Thoracic aorta (tissue), 2 donors: ENCODE results near the gene PAX5. TPM values are rescaled to one million over a fixed set of nuclear protein-coding genes. Genes with fewer than 3 reads are reported as not detected.

Experiments used
- ATAC-seq: fragments of 150-250 bp; one replicate; pipeline ENCODE4 v1.8.0; 2017; ENCODE audit warnings: low read depth; ENCODE audit not compliant: insufficient number of reproducible peaks, low FRiP score
- DNase-seq: peaks from one replicate; pipeline ENCODE4 v3.0.0-alpha.2; 2020; ENCODE audit warnings: low spot score
- H3K27ac ChIP-seq, 2 donors: fragments of 200-600 bp; sonication (generic); 1 replicate in 1 of 2; 2 replicates in 1 of 2; pipeline ENCODE4 v1.5.1; 2016; ENCODE audit warnings: mild to moderate bottlenecking in 2 of 2, moderate library complexity in 2 of 2
- H3K27me3 ChIP-seq: fragments of 200-600 bp; sonication (generic); replicated peaks from 2 replicates; pipeline ENCODE4 v1.6.0; 2016; ENCODE audit warnings: mild to moderate bottlenecking; ENCODE audit not compliant: insufficient read depth
- H3K36me3 ChIP-seq: fragments of 200-600 bp; sonication (generic); one replicate; pipeline ENCODE4 v1.5.1; 2016
- H3K4me1 ChIP-seq, 2 donors: fragments of 200-600 bp; sonication (generic); 1 replicate in 1 of 2; 2 replicates in 1 of 2; pipeline versions ENCODE4 v1.5.1 to v1.6.0; 2016; ENCODE audit warnings: low read depth in 2 of 2, mild to moderate bottlenecking in 1 of 2; ENCODE audit not compliant: control insufficient read depth in 1 of 2
- H3K4me3 ChIP-seq: fragments of 200-600 bp; sonication (generic); 2 replicates; pipeline ENCODE4 v1.5.1; 2016; ENCODE audit warnings: mild to moderate bottlenecking
- H3K9me3 ChIP-seq: fragments of 200-600 bp; sonication (generic); 2 replicates; pipeline ENCODE4 v1.5.1; 2016
- total RNA-seq, 2 donors: library from RNA; depleted of rRNA; stranded (reverse); fragments of >200 nt; gene quantifications; one replicate each; pipeline versions ENCODE4 v1.1.0 to v1.2.3, GENCODE V29; 2016
- TF ChIP-seq, protein P1 (sequence below): fragments of 200-600 bp; sonication (generic); IDR thresholded peaks from one replicate; pipeline ENCODE4 v1.5.1; 2019; ENCODE audit warnings: antibody characterized with exemption

PAX5 gene
- total RNA-seq, 2 donors from 2014 or later, result 0.21 TPM; not detected in 1

DNA sequence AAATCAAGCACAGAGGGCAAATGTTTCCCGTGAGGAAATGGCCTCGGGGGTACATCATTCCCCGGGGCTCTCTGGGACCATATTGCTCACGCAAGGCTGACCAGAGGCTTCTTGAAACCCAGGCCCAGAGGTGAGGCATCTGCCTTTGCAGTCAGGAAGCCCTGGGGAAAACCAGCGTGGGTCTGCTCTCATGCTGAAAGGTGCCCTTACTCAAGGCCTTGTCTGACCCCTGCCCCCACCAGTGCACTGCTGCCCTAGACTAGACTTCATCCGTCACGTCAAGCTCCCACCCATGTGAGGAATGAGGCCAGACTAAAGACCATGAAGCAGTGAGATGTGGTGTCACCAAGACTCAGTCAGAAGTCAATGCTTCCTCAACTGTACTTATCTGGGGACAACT lies 66.1 kb downstream of the PAX5 start:
- TF ChIP-seq, protein P1, sequence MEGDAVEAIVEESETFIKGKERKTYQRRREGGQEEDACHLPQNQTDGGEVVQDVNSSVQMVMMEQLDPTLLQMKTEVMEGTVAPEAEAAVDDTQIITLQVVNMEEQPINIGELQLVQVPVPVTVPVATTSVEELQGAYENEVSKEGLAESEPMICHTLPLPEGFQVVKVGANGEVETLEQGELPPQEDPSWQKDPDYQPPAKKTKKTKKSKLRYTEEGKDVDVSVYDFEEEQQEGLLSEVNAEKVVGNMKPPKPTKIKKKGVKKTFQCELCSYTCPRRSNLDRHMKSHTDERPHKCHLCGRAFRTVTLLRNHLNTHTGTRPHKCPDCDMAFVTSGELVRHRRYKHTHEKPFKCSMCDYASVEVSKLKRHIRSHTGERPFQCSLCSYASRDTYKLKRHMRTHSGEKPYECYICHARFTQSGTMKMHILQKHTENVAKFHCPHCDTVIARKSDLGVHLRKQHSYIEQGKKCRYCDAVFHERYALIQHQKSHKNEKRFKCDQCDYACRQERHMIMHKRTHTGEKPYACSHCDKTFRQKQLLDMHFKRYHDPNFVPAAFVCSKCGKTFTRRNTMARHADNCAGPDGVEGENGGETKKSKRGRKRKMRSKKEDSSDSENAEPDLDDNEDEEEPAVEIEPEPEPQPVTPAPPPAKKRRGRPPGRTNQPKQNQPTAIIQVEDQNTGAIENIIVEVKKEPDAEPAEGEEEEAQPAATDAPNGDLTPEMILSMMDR, result no peak
- H3K9me3 ChIP-seq, result no peaks in the 10 kb centered on the region
- H3K4me3 ChIP-seq, result no peak overlapping the region
- no peaks in the 10 kb centered on the region for H3K4me1 ChIP-seq
- H3K27ac ChIP-seq, result no peak overlapping the region
- no peaks in the 10 kb centered on the region for H3K27me3 ChIP-seq
- DNase-seq, result no peak
- ATAC-seq, result no peak
- H3K36me3 ChIP-seq, result no peaks in the 10 kb centered on the region

DNA sequence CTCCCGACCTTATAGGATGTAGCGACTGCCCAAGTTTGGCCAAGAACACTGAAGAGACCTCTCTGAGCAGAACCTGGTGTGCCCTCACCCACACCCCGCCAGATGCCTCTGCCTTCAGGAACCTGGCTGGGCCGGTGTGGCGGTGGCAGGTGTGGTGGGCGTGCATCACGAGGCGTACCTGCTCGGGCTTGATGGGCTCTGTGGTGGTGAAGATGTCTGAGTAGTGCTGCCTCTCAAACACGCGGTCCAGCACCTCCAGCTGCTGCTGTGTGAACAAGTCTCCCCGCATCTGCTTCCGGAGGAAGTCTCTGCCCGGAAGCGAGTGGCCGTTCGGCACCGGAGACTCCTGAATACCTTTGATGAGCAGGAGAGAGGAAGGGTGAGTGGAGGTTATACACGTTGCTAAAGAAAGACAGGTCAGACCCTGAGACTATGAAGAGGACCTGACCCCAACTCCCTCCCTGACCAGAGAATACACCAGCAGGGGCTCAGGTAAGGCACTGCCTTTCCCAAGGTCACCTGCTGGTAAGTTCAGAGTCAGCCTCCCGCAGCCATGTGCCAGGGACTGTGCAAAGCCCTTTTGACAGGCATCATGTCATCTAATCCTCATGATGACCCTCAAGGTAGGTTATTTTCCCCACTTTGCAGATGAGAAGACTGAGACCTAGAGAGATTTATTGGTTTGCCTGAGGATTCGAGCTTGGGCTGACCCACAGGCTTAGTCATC lies 67.5 kb downstream of the PAX5 start:
- TF ChIP-seq, protein P1, result no peak
- Histone ChIP-seq H3K9me3 (no peaks in the 10 kb centered on the region), H3K27me3 (no peaks in the 10 kb centered on the region), H3K4me3 (no peak overlapping the region), H3K27ac (no peak overlapping the region), H3K4me1 (no peaks in the 10 kb centered on the region), H3K36me3 (no peaks in the 10 kb centered on the region)
- ATAC-seq, result no peak
- no peak for DNase-seq

DNA sequence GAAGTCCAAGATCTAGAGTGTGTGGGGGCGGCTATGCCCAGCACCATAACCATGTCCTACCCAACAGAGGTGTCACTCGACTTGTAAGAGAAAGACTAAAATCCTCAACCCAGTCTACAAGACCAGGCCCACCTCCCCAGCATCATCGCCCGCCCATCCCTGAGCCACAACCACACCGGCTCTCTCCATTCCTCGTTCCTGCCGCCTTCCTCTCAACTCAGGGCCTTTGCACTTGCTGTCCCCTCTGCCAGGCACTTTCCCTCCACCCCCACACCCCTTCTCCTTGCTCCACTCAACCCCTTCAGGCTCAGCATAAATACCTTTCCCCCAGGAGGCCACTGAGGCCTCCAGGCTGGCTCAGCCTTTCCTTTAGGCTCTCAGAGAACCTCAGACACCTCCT lies 69.3 kb downstream of the PAX5 start:
- ATAC-seq (no peak), DNase-seq (no peak)
- Histone ChIP-seq H3K9me3 (no peaks in the 10 kb centered on the region), H3K27ac (no peak overlapping the region), H3K4me1 (no peaks in the 10 kb centered on the region), H3K27me3 (no peaks in the 10 kb centered on the region), H3K4me3 (no peak overlapping the region), H3K36me3 (no peaks in the 10 kb centered on the region)
- TF ChIP-seq, protein P1, result no peak

DNA sequence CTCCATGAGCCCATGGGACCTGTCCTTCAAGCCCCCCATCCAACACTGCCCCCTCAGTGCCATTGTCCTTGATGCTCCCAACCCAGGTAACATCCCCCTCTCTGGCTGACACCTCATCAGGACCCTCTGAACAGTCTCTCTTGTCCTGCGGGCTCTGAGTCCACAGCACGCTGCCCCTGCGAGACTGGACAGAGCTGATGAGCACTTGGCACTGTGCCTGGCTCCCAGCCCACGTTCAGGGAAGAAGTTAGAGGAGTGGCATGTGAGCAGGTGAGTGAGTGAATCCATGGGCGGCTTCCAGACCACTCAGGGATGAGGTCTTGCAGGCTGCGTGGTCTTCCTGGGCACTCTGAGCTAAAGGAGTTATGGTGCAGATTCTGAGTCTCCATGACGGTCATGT lies 70.7 kb downstream of the PAX5 start:
- TF ChIP-seq, protein P1, result no peak

DNA sequence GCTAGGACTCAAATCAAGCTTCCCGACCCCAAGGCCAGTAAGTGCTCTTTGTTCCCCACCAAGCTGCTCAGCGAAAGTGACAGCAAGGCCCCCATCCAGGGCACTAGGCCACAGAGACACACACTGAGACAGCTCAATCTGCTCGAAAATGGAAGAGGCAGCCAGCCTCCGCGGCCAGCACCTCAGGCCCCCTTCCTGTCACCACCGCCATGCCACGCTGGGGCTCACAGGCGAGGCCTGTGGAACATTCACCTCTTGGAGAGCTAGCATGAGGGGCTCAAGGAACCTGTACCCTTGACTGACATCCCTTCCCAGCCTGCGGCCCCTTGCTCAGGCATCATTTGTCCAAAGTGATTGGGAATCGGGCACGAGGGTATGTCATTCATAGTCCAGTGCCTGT lies 71.4 kb downstream of the PAX5 start:
- TF ChIP-seq, protein P1, result no peak
- Histone ChIP-seq H3K36me3 (no peaks in the 10 kb centered on the region), H3K4me3 (no peak overlapping the region), H3K27me3 (no peaks in the 10 kb centered on the region), H3K9me3 (no peaks in the 10 kb centered on the region), H3K4me1 (no peaks in the 10 kb centered on the region), H3K27ac (no peak overlapping the region)
- ATAC-seq (no peak), DNase-seq (no peak)

More for the DNA sequence above, 70.7 kb downstream of the PAX5 start:
- ATAC-seq (no peak), DNase-seq (no peak)
- Histone ChIP-seq H3K9me3 (no peaks in the 10 kb centered on the region), H3K4me1 (no peaks in the 10 kb centered on the region), H3K27me3 (no peaks in the 10 kb centered on the region), H3K4me3 (no peak overlapping the region), H3K36me3 (no peaks in the 10 kb centered on the region), H3K27ac (no peak overlapping the region)
